HepG2 (cell line): Measurements from ENCODE around the gene RARG. TPM values are rescaled to one million over a fixed set of nuclear protein-coding genes. Genes with fewer than 3 reads are reported as not detected.

Experiments used
- ATAC-seq: fragments of 200-7000 bp; cut with Tn5 transposase; 3 replicates; pipeline ENCODE4 v1.9.1; 2020; ENCODE audit warnings: mild to moderate bottlenecking, moderate library complexity
- BruUV-seq: library from RNA; stranded (reverse); fragments of 400-500 nt; replicated peaks from 2 replicates; lab custom pipeline; 2021; lab: Mats Ljungman, UMichigan
- CTCF ChIA-PET: fragments of 300-600 bp; formaldehyde crosslinking; extraction: SDS; loops from one replicate; lab custom pipeline; 2021; ENCODE audit warnings: low total read pairs, inconsistent platforms, low intra/inter-chr PET ratio; lab: Yijun Ruan, JAX
- POLR2A ChIA-PET: fragments of 350-600 bp; sonication (Branson Sonifier 250); formaldehyde crosslinking; loops from one replicate; lab custom pipeline; 2020; ENCODE audit warnings: antibody characterized with exemption, inconsistent platforms; lab: Yijun Ruan, JAX
- DNase-seq: peaks from one replicate; pipeline ENCODE4 v3.0.0-alpha.2; 2015; ENCODE audit warnings: low spot score
- FAIRE-seq: peaks from 3 replicates; lab custom pipeline; 2011; peaks lifted over from hg19 to GRCh38; lab: Jason Lieb, UNC
- H2AFZ ChIP-seq: one replicate; pipeline ENCODE4 v1.6.1; 2011; ENCODE audit warnings: low read length, inconsistent platforms
- H3K27ac ChIP-seq: fragments of 300-600 bp; 3 replicates; pipeline ENCODE4 v1.8.0; 2011; ENCODE audit warnings: mixed run types, mild to moderate bottlenecking, mixed read lengths, low read length, inconsistent platforms; ENCODE audit not compliant: insufficient read depth; ENCODE audit errors: extremely low read length
- H3K27me3 ChIP-seq, 2 experiments: fragments of 200-600 bp in 1 of 2; 2 replicates in 1 of 2; 3 replicates in 1 of 2; pipeline versions ENCODE4 v1.6.0 to v1.8.0; 2011; ENCODE audit warnings: low read length in 2 of 2, mild to moderate bottlenecking in 2 of 2, moderate library complexity in 2 of 2, inconsistent platforms in 1 of 2; ENCODE audit not compliant: insufficient read depth in 2 of 2, control insufficient read depth in 1 of 2
- H3K36me3 ChIP-seq, 2 experiments: fragments of 200-600 bp in 1 of 2; replicated peaks in 1 of 2; 2 replicates in 1 of 2; 3 replicates in 1 of 2; pipeline versions ENCODE4 v1.5.1 to v1.8.0; 2011; ENCODE audit warnings: low read length in 2 of 2, inconsistent platforms in 1 of 2; ENCODE audit not compliant: insufficient read depth in 2 of 2, control insufficient read depth in 1 of 2
- H3K4me1 ChIP-seq: 2 replicates; pipeline ENCODE4 v1.5.1; 2012; ENCODE audit warnings: low read length, inconsistent platforms; ENCODE audit not compliant: insufficient read depth
- H3K4me2 ChIP-seq: 2 replicates; pipeline ENCODE4 v1.6.0; 2011; ENCODE audit warnings: low read depth, low read length, inconsistent platforms
- H3K4me3 ChIP-seq, 3 experiments: fragments of 200-600 bp in 1 of 3; sonication (generic), shearing (Covaris generic) in 1 of 3; replicated peaks in 1 of 3; 2 replicates each; pipeline ENCODE4 v1.5.1; 2011 to 2016; ENCODE audit warnings: low read length in 3 of 3, inconsistent platforms in 2 of 3, low read depth in 2 of 3, mild to moderate bottlenecking in 2 of 3, control low read depth in 1 of 3, mixed read lengths in 1 of 3; ENCODE audit not compliant: insufficient read depth in 1 of 3
- H3K79me2 ChIP-seq: one replicate; pipeline ENCODE4 v1.6.1; 2011; ENCODE audit warnings: low read length, inconsistent platforms; ENCODE audit not compliant: insufficient read depth
- H3K9ac ChIP-seq: 2 replicates; pipeline ENCODE4 v1.6.0; 2011; ENCODE audit warnings: mild to moderate bottlenecking, low read depth, low read length, inconsistent platforms; ENCODE audit not compliant: insufficient read depth
- H3K9me3 ChIP-seq: 2 replicates; pipeline ENCODE4 v1.5.1; 2012; ENCODE audit warnings: mild to moderate bottlenecking, low read length
- H4K20me1 ChIP-seq: 2 replicates; pipeline ENCODE4 v1.6.0; 2011; ENCODE audit warnings: inconsistent platforms, mild to moderate bottlenecking, low read length, moderate library complexity; ENCODE audit not compliant: insufficient read depth
- BCL6 ChIP-seq: IDR thresholded peaks from 2 replicates; pipeline ENCODE4 v1.6.1; 2016; ENCODE audit warnings: missing genetic modification reagents, missing compliant biosample characterization
- CC2D1A ChIP-seq: sonication (generic); formaldehyde crosslinking; IDR thresholded peaks from 2 replicates; pipeline ENCODE4 v1.8.1; 2023; ENCODE audit warnings: mild to moderate bottlenecking, missing genetic modification reagents
- EED ChIP-seq: sonication (generic); formaldehyde crosslinking; IDR thresholded peaks from 2 replicates; pipeline ENCODE4 v1.5.0; 2020; ENCODE audit warnings: mild to moderate bottlenecking, missing genetic modification reagents
- FOXA1 ChIP-seq, 2 experiments: fragments of 450-650 bp in 1 of 2; sonication (generic) in 1 of 2; formaldehyde crosslinking in 1 of 2; IDR thresholded peaks; 2 replicates each; pipeline versions ENCODE4 v1.4.0 to v1.6.1; 2016 to 2020; ENCODE audit warnings: missing genetic modification reagents in 1 of 2
- FOXK1 ChIP-seq: sonication (generic); formaldehyde crosslinking; IDR thresholded peaks from 2 replicates; pipeline ENCODE4 v1.4.0; 2020; ENCODE audit warnings: low read depth, missing genetic modification reagents, borderline replicate concordance
- HNRNPL ChIP-seq: fragments of 200-400 bp; formaldehyde crosslinking; IDR thresholded peaks from 2 replicates; pipeline ENCODE4 v1.6.1; 2017; ENCODE audit warnings: mild to moderate bottlenecking, low read depth, low read length
- IKZF4 ChIP-seq: sonication (generic); formaldehyde crosslinking; IDR thresholded peaks from 2 replicates; pipeline ENCODE4 v1.5.1; 2020; ENCODE audit warnings: borderline replicate concordance, mild to moderate bottlenecking, low read depth, missing genetic modification reagents; ENCODE audit errors: not compliant biosample characterization
- MBD4 ChIP-seq: IDR thresholded peaks from 2 replicates; pipeline ENCODE4 v1.6.1; 2012; ENCODE audit warnings: low read length, inconsistent platforms, borderline replicate concordance
- NKX3-1 ChIP-seq: sonication (generic); formaldehyde crosslinking; IDR thresholded peaks from 2 replicates; pipeline ENCODE4 v1.5.0; 2020; ENCODE audit warnings: missing genetic modification reagents
- NPAS2 ChIP-seq: sonication (generic); formaldehyde crosslinking; IDR thresholded peaks from 2 replicates; pipeline ENCODE4 v1.8.0; 2022; ENCODE audit warnings: mild to moderate bottlenecking, missing genetic modification reagents, borderline replicate concordance
- PITX1 ChIP-seq: sonication (generic); formaldehyde crosslinking; IDR thresholded peaks from 2 replicates; pipeline ENCODE4 v1.5.1; 2020; ENCODE audit warnings: mild to moderate bottlenecking, missing genetic modification reagents
- POLR2G ChIP-seq: fragments of 200-400 bp; formaldehyde crosslinking; IDR thresholded peaks from 2 replicates; pipeline ENCODE4 v1.6.1; 2018; ENCODE audit warnings: mild to moderate bottlenecking, low read depth, low read length, moderate library complexity
- SIX1 ChIP-seq: sonication (generic); formaldehyde crosslinking; IDR thresholded peaks from 2 replicates; pipeline ENCODE4 v1.4.0; 2020; ENCODE audit warnings: missing genetic modification reagents, borderline replicate concordance
- SMC3 ChIP-seq: IDR thresholded peaks from 2 replicates; pipeline ENCODE4 v1.6.1; 2011; ENCODE audit warnings: low read length, improper control_type of control experiment
- TEAD3 ChIP-seq: optimal IDR thresholded peaks from 2 replicates; pipeline ENCODE3; 2016; ENCODE audit warnings: borderline replicate concordance
- ZFP41 ChIP-seq: sonication (generic); formaldehyde crosslinking; IDR thresholded peaks from 2 replicates; pipeline ENCODE4 v1.4.0; 2020; ENCODE audit warnings: mild to moderate bottlenecking, missing genetic modification reagents, borderline replicate concordance
- ZFP90 ChIP-seq: sonication (generic); formaldehyde crosslinking; IDR thresholded peaks from 2 replicates; pipeline ENCODE4 v1.8.0; 2022; ENCODE audit warnings: missing genetic modification reagents, mild to moderate bottlenecking, inconsistent platforms, borderline replicate concordance
- ZMYM4 ChIP-seq: sonication (generic); formaldehyde crosslinking; IDR thresholded peaks from 2 replicates; pipeline ENCODE4 v1.8.1; 2023; ENCODE audit warnings: mild to moderate bottlenecking, missing genetic modification reagents
- ZNF280D ChIP-seq: sonication (generic); formaldehyde crosslinking; IDR thresholded peaks from 2 replicates; pipeline ENCODE4 v1.5.1; 2020; ENCODE audit warnings: mild to moderate bottlenecking, missing genetic modification reagents
- ZNF432 ChIP-seq: sonication (generic); formaldehyde crosslinking; IDR thresholded peaks from 2 replicates; pipeline ENCODE4 v1.5.0; 2020; ENCODE audit warnings: missing genetic modification reagents, mild to moderate bottlenecking, borderline replicate concordance
- ZNF564 ChIP-seq: sonication (generic); formaldehyde crosslinking; IDR thresholded peaks from 2 replicates; pipeline ENCODE4 v1.8.1; 2023; ENCODE audit warnings: mild to moderate bottlenecking, missing genetic modification reagents
- ZNF607 ChIP-seq: sonication (generic); formaldehyde crosslinking; IDR thresholded peaks from 2 replicates; pipeline ENCODE4 v1.5.1; 2020; ENCODE audit warnings: missing genetic modification reagents, mild to moderate bottlenecking, borderline replicate concordance
- WGBS: methylation state at CpG from one replicate; pipeline ENCODE4 v1.1.6; 2017; ENCODE audit warnings: low lambda C conversion rate; 5-methylcytosine and 5-hydroxymethylcytosine counted together
- in situ Hi-C: cut with HindIII; loops from 2 replicates; pipeline ENCODE4 v1.10.0; 2017; ENCODE audit warnings: low pct_unique_long_range_greater_than_20kb; ENCODE audit not compliant: extremely low pct_ligation_motif_present
- intact Hi-C: fragments of 100-400 bp; cut with micrococcal nuclease; formaldehyde crosslinking; loops from one replicate; pipeline ENCODE4 v1.10.0; 2022; ENCODE audit not compliant: unreplicated experiment
- polyA plus RNA-seq, 8 experiments: library from polyadenylated mRNA; depleted of rRNA in 3 of 8; stranded (reverse) in 7 of 8; unstranded in 1 of 8; fragments of >200 nt; fragmentation: Illumina TruSeq in 4 of 8; extraction: Trizol in 4 of 8; gene quantifications; 2 replicates each; pipeline versions ENCODE4 v1.2.1 to v1.2.3, GENCODE V29; 2011 to 2016; ENCODE audit warnings: low read depth in 4 of 8, missing spikeins in 1 of 8, mixed read lengths in 1 of 8; ENCODE audit not compliant: insufficient read depth in 1 of 8
- total RNA-seq, 5 experiments: library from RNA; depleted of rRNA; stranded (reverse); fragments of >200 nt; fragmentation: Illumina TruSeq; extraction: Trizol; gene quantifications; 2 replicates each; pipeline ENCODE4 v1.2.3, GENCODE V29; 2016; ENCODE audit warnings: low read depth in 1 of 5

Gene RARG
- total and polyA plus RNA-seq, 2 of the 13 experiments (the other 11 are each of a cell fraction or from before 2014, with no cell fraction given), result 0.77 to 1.5 TPM

- in situ Hi-C loops, result loop anchor here (5.0 kb wide), 1 partner anchor 73 kb away; no protein-coding TSS in a partner anchor
- POLR2A ChIA-PET, result interaction anchor here (2.0 kb wide), 1 partner anchor 81 kb away, joined by 8 read pairs; the partner anchor contains the start of gene PFDN5
Observed at GRCh38 chr12:53214221-53214620, 17.8 kb downstream of the RARG start.

GRCh38 chr12:53213348-53213747 lies 18.7 kb downstream of the RARG start:
- no TSS peak for BruUV-seq
- H3K36me3 ChIP-seq, result no peaks in the 10 kb centered on the region; a peak in 1 of 5 replicates
- intact Hi-C loops (loop anchor here (1.0 to 5.0 kb wide), 3 partner anchors 39 to 74 kb away; partner anchors contain the start of gene ESPL1), in situ Hi-C loops (loop anchor here (5.0 kb wide), 1 partner anchor 74 kb away; no protein-coding TSS in a partner anchor)
- DNase-seq (peak; percentile 59), FAIRE-seq (peak; percentile 50), ATAC-seq (peak; percentile 89)
- no peak overlapping the region for H3K9ac ChIP-seq
- ChIA-PET CTCF (interaction anchor here (0.7 to 4.4 kb wide), 4 partner anchors 38 to 132 kb away, joined by 4 to 66 read pairs (median 13); partner anchors contain the start of gene ESPL1), POLR2A (interaction anchor here (0.7 to 2.0 kb wide), 2 partner anchors 82 to 108 kb away, joined by 3 to 8 read pairs; partner anchors contain the start of genes AAAS and PFDN5)
- no peak overlapping the region for H3K27ac ChIP-seq
- H3K4me1 ChIP-seq, result peaks cover 54% of the 10 kb centered on the region
- H3K4me2 ChIP-seq, result no peak overlapping the region
- no peaks in the 10 kb centered on the region for H3K79me2 ChIP-seq
- H4K20me1 ChIP-seq, result no peaks in the 10 kb centered on the region
- no peaks in the 10 kb centered on the region for H3K9me3 ChIP-seq
- WGBS, result 8% methylated on average over 13 of the region's 14 CpGs
- no peak overlapping the region for H3K4me3 ChIP-seq
- H3K27me3 ChIP-seq, result no peaks in the 10 kb centered on the region
- H2AFZ ChIP-seq, result no peak overlapping the region
- TF ChIP-seq MBD4 (no peak), PITX1 (CRISPR knock-in tag) (peak; percentile 44; the same call in 1 of the 2 replicates), SIX1 (CRISPR knock-in tag) (no peak), NKX3-1 (no peak), SMC3 (peak; percentile 67), ZNF280D (CRISPR knock-in tag) (0 out of 2 replicates have a peak, but pooled peaks have one; percentile 26), BCL6 (0 out of 2 replicates have a peak, but pooled peaks have one; percentile 6)

More at GRCh38 chr12:53214221-53214620, 17.8 kb downstream of the RARG start:
- DNase-seq, result no peak
- no peak for ATAC-seq
- TF ChIP-seq ZNF564 (no peak), ZNF432 (no peak), ZFP90 (no peak), EED (CRISPR knock-in tag) (no peak), TEAD3 (no peak), IKZF4 (CRISPR knock-in tag) (no peak), HNRNPL (no peak), FOXA1 (IDR thresholded peaks at IDR 0.05) (no peak), FOXA1 (CRISPR knock-in tag; IDR thresholded peaks at IDR 0.05) (no peak), ZNF607 (CRISPR knock-in tag) (no peak), SIX1 (CRISPR knock-in tag) (no peak), POLR2G (no peak), ZMYM4 (CRISPR knock-in tag) (no peak), NPAS2 (CRISPR knock-in tag) (no peak), CC2D1A (CRISPR knock-in tag) (no peak), ZFP41 (no peak), FOXK1 (CRISPR knock-in tag) (no peak)
- TF ChIP-seq, all 625 proteins: peak for 0
- CTCF ChIA-PET, result interaction anchor here (1.5 to 4.4 kb wide), 3 partner anchors 37 to 131 kb away, joined by 4 to 66 read pairs (median 21); a partner anchor contains a TSS
- no peaks in the 10 kb centered on the region; a peak in 1 of 5 replicates for H3K36me3 ChIP-seq
- intact Hi-C loops, result loop anchor here (5.0 kb wide), 1 partner anchor 38 kb away; a partner anchor contains a TSS
- no TSS peak for BruUV-seq
- H3K9me3 ChIP-seq, result no peaks in the 10 kb centered on the region
- no peak for FAIRE-seq
- H4K20me1 ChIP-seq, result no peaks in the 10 kb centered on the region
- H3K79me2 ChIP-seq, result no peaks in the 10 kb centered on the region
- H3K27me3 ChIP-seq, result peaks cover 0 to 2% of the 10 kb centered on the region in 2 experiments; a peak in 2 of 5 replicates
- H2AFZ ChIP-seq, result no peak overlapping the region
- H3K4me3 ChIP-seq, result no peak overlapping the region
- 85% methylated on average over 5 of the region's 5 CpGs for WGBS
- peaks cover 54% of the 10 kb centered on the region for H3K4me1 ChIP-seq
- H3K9ac ChIP-seq, result no peak overlapping the region
- no peak overlapping the region for H3K4me2 ChIP-seq
- no peak overlapping the region for H3K27ac ChIP-seq
